Measurements from ENCODE around the gene VEZT. TPM values are rescaled to one million over a fixed set of nuclear protein-coding genes. Genes with fewer than 3 reads are reported as not detected.

VEZT gene
- total and polyA plus RNA-seq, 7 donors: 19.9 to 114 (median 82.8) TPM

- TF ChIP-seq EP300 (IDR thresholded peaks at IDR 0.05): no peak
- TF ChIP-seq, protein P1, sequence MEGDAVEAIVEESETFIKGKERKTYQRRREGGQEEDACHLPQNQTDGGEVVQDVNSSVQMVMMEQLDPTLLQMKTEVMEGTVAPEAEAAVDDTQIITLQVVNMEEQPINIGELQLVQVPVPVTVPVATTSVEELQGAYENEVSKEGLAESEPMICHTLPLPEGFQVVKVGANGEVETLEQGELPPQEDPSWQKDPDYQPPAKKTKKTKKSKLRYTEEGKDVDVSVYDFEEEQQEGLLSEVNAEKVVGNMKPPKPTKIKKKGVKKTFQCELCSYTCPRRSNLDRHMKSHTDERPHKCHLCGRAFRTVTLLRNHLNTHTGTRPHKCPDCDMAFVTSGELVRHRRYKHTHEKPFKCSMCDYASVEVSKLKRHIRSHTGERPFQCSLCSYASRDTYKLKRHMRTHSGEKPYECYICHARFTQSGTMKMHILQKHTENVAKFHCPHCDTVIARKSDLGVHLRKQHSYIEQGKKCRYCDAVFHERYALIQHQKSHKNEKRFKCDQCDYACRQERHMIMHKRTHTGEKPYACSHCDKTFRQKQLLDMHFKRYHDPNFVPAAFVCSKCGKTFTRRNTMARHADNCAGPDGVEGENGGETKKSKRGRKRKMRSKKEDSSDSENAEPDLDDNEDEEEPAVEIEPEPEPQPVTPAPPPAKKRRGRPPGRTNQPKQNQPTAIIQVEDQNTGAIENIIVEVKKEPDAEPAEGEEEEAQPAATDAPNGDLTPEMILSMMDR (IDR thresholded peaks at IDR 0.05): no peak
- TF ChIP-seq POLR2AphosphoS5 (IDR thresholded peaks at IDR 0.05): no peak
- TF ChIP-seq POLR2A (IDR thresholded peaks at IDR 0.05): no peak
- H3K27me3 ChIP-seq: no peaks in the 10 kb centered on the region
- no peaks in the 10 kb centered on the region for H3K9me3 ChIP-seq
- intact Hi-C loops (cut with DNase I): no loop called here
- no peak overlapping the region for H3K27ac ChIP-seq
- H3K36me3 ChIP-seq: no peaks in the 10 kb centered on the region
- peaks cover 0 to 16% (median 4%) of the 10 kb centered on the region in 4 donors for H3K4me1 ChIP-seq
- WGBS, 2 donors: 89 to 93% methylated on average over 4 of the region's 4 CpGs
- DNase-seq: no peak
- H3K4me3 ChIP-seq: no peak overlapping the region
These were observed 99.2 kb downstream of the VEZT start for GRCh38 chr12:95316798-95317197.

GRCh38 chr12:95318071-95318545 is 100.5 kb downstream of the VEZT start:
- H3K27me3 ChIP-seq: no peaks in the 10 kb centered on the region
- intact Hi-C loops (cut with DNase I): no loop called here
- 69 to 79% methylated on average over 2 of the region's 2 CpGs for WGBS, 2 donors
- H3K36me3 ChIP-seq: no peaks in the 10 kb centered on the region
- H3K4me1 ChIP-seq: peaks cover 0 to 16% (median 4%) of the 10 kb centered on the region in 4 donors
- no peak for TF ChIP-seq POLR2AphosphoS5 (IDR thresholded peaks at IDR 0.05)
- TF ChIP-seq, protein P1 (IDR thresholded peaks at IDR 0.05): no peak
- no peak for TF ChIP-seq POLR2A (IDR thresholded peaks at IDR 0.05)
- no peak for TF ChIP-seq EP300 (IDR thresholded peaks at IDR 0.05)
- H3K9me3 ChIP-seq: no peaks in the 10 kb centered on the region
- H3K4me3 ChIP-seq: no peak overlapping the region
- H3K27ac ChIP-seq: no peak overlapping the region
- DNase-seq: no peak

- Histone ChIP-seq H3K27me3 (no peaks in the 10 kb centered on the region), H3K27ac (no peak overlapping the region), H3K9me3 (no peaks in the 10 kb centered on the region), H3K4me1 (peaks cover 0 to 28% (median 7%) of the 10 kb centered on the region in 4 donors), H3K4me3 (no peak overlapping the region), H3K36me3 (no peaks in the 10 kb centered on the region)
- WGBS, 2 donors: 93 to 94% methylated on average over 1 of the region's 1 CpG
- intact Hi-C loops (cut with DNase I): no loop called here
- TF ChIP-seq POLR2AphosphoS5 (IDR thresholded peaks at IDR 0.05): no peak
- TF ChIP-seq, protein P1 (IDR thresholded peaks at IDR 0.05): no peak
- TF ChIP-seq EP300 (IDR thresholded peaks at IDR 0.05): no peak
- no peak for TF ChIP-seq POLR2A (IDR thresholded peaks at IDR 0.05)
- no peak for DNase-seq
These were observed 102.2 kb downstream of the VEZT start for GRCh38 chr12:95319694-95320331.

- no peak overlapping the region for H3K27ac ChIP-seq
- no peak for DNase-seq
- intact Hi-C loops (cut with DNase I): no loop called here
- no peaks in the 10 kb centered on the region for H3K9me3 ChIP-seq
- no peak overlapping the region for H3K4me3 ChIP-seq
- H3K27me3 ChIP-seq: no peaks in the 10 kb centered on the region
- no peaks in the 10 kb centered on the region for H3K36me3 ChIP-seq
- peaks cover 0 to 28% (median 7%) of the 10 kb centered on the region in 4 donors for H3K4me1 ChIP-seq
- 69 to 71% methylated on average over 3 of the region's 3 CpGs for WGBS, 2 donors
- TF ChIP-seq POLR2AphosphoS5 (IDR thresholded peaks at IDR 0.05) (no peak), POLR2A (IDR thresholded peaks at IDR 0.05) (no peak), EP300 (IDR thresholded peaks at IDR 0.05) (no peak)
- TF ChIP-seq, protein P1 (IDR thresholded peaks at IDR 0.05): no peak
These were observed 104.1 kb downstream of the VEZT start for GRCh38 chr12:95321516-95322246.
